Lower leg skin (tissue), 3 donors: ENCODE data around the gene MACROD1.

Experiments
- CTCF ChIP-seq, 3 donors: fragments of 450-650 bp; IDR thresholded peaks; one replicate each; pipeline ENCODE4 v1.5.1; 2016; ENCODE audit warnings: antibody characterized with exemption in 3 of 3, mild to moderate bottlenecking in 3 of 3, moderate library complexity in 2 of 3
- POLR2A ChIP-seq, 2 donors: fragments of 450-650 bp; IDR thresholded peaks; one replicate each; pipeline ENCODE4 v1.6.1; 2016 to 2017; ENCODE audit warnings: antibody characterized with exemption in 2 of 2, mild to moderate bottlenecking in 1 of 2, moderate library complexity in 1 of 2

GRCh38 chr11:64096835-64097234, 69.1 kb downstream of the MACROD1 start:
- no peak for TF ChIP-seq CTCF (IDR thresholded peaks at IDR 0.05)
- TF ChIP-seq POLR2A (IDR thresholded peaks at IDR 0.05) = no peak
